ENCODE results near the gene PRDM7.
"Not testable (repeated sequence)": the region's sequence is repeated elsewhere in the genome, so short reads cannot be mapped to it uniquely, and the experiment has no call there.

PRDM7 gene

GRCh38 chr16:90015586-90016338, 61.4 kb downstream of the PRDM7 start:
- no peak for DNase-seq (ENCODE audit: low read depth in 2 of 3, low spot score in 1 of 3)

DNA sequence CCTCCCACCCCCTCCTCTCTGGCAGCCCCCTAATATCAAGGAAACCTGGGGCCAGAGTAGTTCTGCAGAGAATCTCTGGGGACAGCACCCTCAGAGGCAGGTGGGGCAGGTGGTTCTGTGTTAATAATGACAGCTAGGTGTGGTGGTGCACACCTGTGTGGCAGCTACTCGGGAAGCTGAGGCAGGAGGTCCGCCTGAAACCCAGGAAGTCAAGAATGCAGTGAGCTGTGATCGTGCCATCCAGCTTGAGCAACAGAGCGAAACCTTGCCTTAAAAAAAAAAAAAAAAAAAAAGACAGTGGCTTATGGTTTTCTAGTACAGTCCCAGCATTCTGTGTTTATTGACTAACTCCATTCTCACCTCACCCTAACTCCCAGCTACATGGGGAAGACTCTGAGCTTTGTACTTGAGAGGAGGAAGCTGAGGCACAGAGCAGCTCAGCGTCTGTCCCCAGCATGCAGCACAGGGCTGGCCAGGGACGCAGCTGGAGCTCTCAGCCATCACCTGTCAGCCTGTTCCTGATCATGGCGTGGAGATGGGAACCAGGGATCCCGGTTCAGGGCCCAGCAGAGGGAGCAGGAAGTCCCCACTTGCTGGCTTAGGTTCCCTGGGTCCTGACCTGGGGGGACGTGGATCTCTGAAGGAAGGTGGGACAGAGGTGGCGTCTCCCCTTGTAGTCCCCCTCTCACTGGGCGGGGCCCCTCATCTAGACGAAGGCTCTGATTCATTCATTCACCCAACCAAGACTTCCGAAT, 64.0 kb downstream of the PRDM7 start:
- DNase-seq (ENCODE audit: low read depth in 2 of 3, low spot score in 1 of 3), result no peak

DNA sequence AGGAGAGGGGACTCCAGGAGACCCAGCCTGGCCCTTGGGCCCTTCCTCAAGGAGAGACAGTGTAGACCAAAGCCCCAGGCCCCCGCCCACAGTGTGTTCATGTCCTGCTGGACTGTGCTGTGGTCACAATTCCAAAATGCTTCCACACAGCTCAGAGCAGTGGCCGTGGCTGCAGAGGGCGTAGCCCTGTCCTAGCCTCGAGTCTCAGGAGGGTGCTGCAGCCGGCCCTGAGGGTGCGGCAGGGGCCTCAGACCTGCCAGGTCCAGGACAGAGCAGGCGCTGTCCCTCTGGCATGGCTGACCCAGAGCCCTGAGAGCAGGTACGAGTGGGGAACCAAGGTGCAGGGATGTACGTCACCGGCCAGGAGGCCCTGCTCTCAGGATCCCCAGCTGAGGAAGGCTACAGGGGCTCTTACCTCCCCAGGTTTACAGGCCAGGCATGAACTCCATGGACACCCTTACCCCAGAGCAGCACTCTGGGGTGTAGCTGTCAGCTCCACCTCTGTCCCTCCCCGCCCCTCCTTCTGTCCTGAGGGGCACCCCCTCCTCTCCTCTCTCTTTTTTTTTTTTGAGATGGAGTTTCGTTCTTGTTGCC, 65.1 kb downstream of the PRDM7 start:
- no peak for DNase-seq (ENCODE audit: low read depth in 2 of 3, low spot score in 1 of 3)

DNA sequence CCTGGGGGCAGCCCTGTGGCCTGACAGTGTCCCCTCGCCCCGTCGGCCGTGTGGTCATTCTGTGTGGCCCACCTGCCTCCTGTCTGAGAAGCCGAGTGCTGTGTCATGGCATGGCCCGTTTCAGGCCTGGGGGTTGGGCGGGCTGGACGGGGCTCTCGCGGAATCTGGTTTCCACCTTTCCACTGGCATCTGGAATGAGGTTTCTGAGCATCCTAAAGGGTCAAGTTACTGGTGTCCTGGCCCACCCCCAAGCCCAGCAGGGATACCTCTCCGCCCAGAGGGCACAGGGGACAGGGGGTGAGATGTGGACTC, 65.7 kb downstream of the PRDM7 start:
- DNase-seq (ENCODE audit: low read depth in 2 of 3, low spot score in 1 of 3), result no peak

DNA sequence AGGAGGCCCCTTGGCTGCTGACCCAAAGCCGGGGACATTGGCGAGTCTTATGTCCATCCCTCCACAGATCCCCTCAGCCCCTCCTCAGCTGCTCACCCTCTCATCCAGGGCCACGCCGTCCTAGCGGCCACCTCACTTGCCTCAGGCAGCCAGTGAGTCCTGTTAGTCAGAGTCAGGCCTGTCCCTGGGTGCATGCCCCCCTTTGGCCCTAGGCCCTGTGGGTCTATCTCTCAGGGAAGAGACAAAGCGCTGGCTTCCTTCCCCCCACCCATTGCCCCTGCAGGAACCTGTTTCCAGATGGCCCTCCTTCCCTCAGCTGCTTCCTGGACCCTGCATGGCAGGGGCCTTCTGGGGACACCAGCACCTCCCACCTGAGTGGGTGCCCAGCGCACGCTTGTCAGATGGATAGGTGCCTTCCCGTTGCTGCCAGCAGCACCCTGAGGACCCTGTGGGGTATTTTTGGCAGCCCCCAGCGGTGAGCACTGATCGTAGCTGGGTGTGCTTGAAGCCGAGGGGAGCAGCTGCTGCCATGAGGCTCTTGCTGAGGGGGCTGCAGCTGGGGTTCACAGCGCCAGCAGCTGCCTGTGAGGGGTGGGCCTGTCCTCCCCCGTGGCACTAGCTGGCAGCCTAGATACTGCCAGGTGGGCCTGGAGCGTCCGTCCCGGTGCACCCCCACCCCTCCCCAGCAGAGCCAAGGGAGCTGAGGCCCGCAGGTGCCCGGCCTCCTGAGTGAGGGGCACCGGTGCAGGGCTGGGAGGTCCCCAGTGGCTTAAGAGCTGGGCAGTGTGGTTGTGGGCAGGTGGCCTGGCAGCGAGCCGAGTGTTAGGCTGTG, 66.2 kb downstream of the PRDM7 start:
- no peak for DNase-seq (ENCODE audit: low read depth in 2 of 3, low spot score in 1 of 3)

DNA sequence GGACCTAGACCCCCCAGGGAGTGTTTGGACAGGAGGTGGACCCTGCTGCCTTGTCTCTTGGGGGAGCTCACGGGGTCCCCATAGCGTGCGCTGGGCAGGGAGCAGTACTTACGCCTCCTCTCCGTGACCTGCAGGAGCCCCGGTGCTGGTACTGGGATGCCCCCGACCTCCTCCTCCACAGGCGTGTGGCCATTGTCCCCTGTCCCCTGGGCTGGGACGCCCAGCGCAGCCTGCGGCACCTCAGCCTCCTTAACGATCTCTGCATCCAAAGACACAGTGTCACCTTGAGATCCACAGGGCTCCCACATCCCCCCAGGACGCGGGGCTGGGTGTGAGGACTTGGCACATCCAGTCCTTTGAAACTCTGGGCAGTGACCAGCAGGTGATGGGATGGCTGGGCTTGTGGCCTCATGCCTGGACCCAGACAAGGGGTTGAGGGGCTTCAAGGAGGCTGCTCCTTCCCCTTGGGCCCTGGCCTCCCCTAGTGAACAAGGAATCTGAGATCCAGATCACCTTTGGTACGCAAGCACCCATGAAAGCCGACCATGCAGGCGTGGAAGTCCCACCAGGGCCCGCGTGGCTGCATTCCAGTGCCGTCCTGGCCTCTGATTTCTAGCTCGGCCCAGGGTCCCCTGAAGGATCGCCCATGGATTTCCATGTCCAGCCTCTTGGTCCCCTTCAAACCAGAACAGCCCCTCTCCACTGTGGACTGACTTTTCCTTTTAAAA, 67.8 kb downstream of the PRDM7 start:
- DNase-seq (ENCODE audit: low read depth in 2 of 3, low spot score in 1 of 3), result no peak

GRCh38 chr16:90008708-90009145, 68.4 kb downstream of the PRDM7 start:
- peak; percentile 42 to 49 (median 48) for DNase-seq (ENCODE audit: low read depth in 2 of 3, low spot score in 1 of 3)

DNA sequence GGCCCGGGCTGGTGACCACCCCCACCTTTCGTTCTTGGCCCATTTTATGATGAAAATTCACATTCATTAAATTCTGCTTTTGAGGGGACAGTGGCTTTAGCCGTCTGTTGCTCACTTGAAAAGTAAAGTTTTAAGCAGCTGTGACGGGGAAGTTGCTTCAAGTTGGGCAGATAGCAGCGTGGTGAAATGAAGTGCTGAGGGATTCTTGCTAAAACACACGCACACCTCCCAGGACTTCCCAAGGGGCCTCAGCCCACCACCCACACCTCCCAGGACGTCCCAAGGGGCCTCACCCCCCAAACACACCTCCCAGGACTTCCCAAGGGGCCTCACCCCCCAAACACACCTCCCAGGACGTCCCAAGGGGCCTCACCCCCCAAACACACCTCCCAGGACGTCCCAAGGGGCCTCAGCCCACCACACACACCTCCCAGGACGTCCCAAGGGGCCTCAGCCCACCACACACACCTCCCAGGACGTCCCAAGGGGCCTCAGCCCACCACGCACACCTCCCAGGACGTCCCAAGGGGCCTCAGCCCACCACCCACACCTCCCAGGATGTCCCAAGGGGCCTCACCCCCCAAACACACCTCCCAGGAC, 69.4 kb downstream of the PRDM7 start:
- DNase-seq (ENCODE audit: low read depth in 2 of 3, low spot score in 1 of 3), result not testable (repeated sequence)

- DNase-seq (ENCODE audit: low read depth in 2 of 3, low spot score in 1 of 3), result no peak
These were observed 70.1 kb downstream of the PRDM7 start for GRCh38 chr16:90007015-90007414.
